Motor neuron (in vitro differentiated cells): ENCODE results near the gene GMCL2. TPM values are rescaled to one million over a fixed set of nuclear protein-coding genes. Genes with fewer than 3 reads are reported as not detected.
"Not testable (repeated sequence)": the region's sequence is repeated elsewhere in the genome, so short reads cannot be mapped to it uniquely, and the experiment has no call there.

Source experiments
- ATAC-seq, 8 experiments: fragments of 200-7000 bp; cut with Tn5 transposase; replicated peaks in 6 of 8; 2 replicates each; pipeline ENCODE4 v1.8.0; 2021; ENCODE audit warnings: mild to moderate bottlenecking in 8 of 8, moderate library complexity in 8 of 8
- H3K27ac ChIP-seq, 2 donors: fragments of 250-450 bp; sonication (Bioruptor Pico); 2 replicates each; pipeline ENCODE4 v1.9.0; 2021; ENCODE audit warnings: antibody characterized with exemption in 2 of 2, mild to moderate bottlenecking in 2 of 2, moderate library complexity in 1 of 2
- H3K4me1 ChIP-seq, 2 donors: fragments of 250-450 bp; sonication (Bioruptor Pico); replicated peaks in 1 of 2; 2 replicates each; pipeline ENCODE4 v1.6.1; 2021; ENCODE audit warnings: antibody characterized with exemption in 2 of 2, mild to moderate bottlenecking in 2 of 2, moderate library complexity in 1 of 2
- H3K4me3 ChIP-seq, 5 donors: fragments of 250-450 bp; sonication (Bioruptor Pico); 2 replicates each; pipeline ENCODE4 v1.9.0; 2021; ENCODE audit warnings: antibody characterized with exemption in 5 of 5, mild to moderate bottlenecking in 5 of 5, moderate library complexity in 4 of 5
- WGBS, 10 experiments: fragments of 450-650 bp; shearing (Covaris generic); methylation state at CpG; one replicate each; pipeline ENCODE4 v1.0.0; 2022; 5-methylcytosine and 5-hydroxymethylcytosine counted together
- in situ Hi-C, 9 experiments: fragments of 400-800 bp; cut with MboI; loops; one replicate each; pipeline ENCODE4 v1.15.0; 2021; ENCODE audit warnings: low sequenced_read_pairs in 9 of 9, low pct_unique_long_range_greater_than_20kb in 2 of 9; ENCODE audit not compliant: unreplicated experiment in 9 of 9
- total RNA-seq, 8 experiments: library from RNA; unstranded; fragments of 300-600 nt; gene quantifications; 2 replicates each; pipeline versions ENCODE4 v1.2.3 to v1.2.4, GENCODE V29; 2022

Gene GMCL2
- total RNA-seq, 8 experiments from 2014 or later = 0.08 to 0.24 (median 0.14) TPM; not detected in 5

DNA sequence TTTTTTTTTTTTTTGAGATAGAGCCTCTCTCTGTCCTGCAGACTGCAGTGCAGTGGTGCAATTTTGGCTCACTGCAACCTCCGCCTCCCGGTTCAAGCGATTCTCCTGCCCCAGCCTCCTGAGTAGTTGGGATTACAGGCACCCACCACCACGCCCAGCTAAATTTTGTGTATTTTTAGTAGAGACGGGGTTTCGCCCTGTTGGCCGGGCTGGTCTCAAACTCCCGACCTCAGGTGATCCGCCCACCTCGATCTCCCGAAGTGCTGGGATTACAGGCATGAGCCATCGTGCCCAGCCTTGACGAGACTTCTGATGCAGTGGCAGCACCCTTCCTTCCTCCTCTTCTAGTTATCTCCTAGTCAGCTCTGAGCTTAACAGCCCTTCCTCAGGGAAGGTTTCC, 41.9 kb upstream of the GMCL2 start:
- H3K4me3 ChIP-seq, in situ Hi-C loops, ATAC-seq, H3K27ac ChIP-seq: not testable (repeated sequence)
- 73 to 100% (median 98%) methylated on average over 2 to 13 of the region's 13 CpGs; no CpG with 5 or more reads in 5 of the 10 experiments for WGBS, 10 experiments
- peaks cover 21 to 24% of the 10 kb centered on the region in 2 donors for H3K4me1 ChIP-seq

DNA sequence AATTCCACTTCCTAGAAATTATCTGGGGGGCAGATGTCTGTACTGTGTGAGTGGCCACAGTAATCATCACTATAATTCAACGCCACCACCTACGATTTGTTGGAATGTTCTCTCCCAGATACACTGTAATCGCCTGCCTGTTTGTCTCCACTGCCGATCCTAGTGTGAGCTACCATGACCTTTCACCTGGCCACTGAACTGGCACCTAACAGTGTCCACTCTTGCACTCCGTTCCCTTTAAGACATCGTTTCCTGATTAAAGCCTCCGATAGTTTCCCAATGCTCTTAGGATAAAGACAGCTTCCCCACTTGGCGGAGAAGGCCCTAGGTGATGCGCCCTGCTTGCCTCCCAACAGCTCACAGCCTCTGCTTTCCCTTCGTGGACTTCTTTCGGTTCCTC, 41.4 kb upstream of the GMCL2 start:
- WGBS, 10 experiments = 90 to 100% (median 100%) methylated on average over 2 to 9 of the region's 11 CpGs; no CpG with 5 or more reads in 2 of the 10 experiments
- no peak for ATAC-seq
- Histone ChIP-seq H3K27ac (no peak overlapping the region), H3K4me1 (peaks cover 21 to 24% of the 10 kb centered on the region in 2 donors), H3K4me3 (no peak overlapping the region)
- in situ Hi-C loops = no loop called here

DNA sequence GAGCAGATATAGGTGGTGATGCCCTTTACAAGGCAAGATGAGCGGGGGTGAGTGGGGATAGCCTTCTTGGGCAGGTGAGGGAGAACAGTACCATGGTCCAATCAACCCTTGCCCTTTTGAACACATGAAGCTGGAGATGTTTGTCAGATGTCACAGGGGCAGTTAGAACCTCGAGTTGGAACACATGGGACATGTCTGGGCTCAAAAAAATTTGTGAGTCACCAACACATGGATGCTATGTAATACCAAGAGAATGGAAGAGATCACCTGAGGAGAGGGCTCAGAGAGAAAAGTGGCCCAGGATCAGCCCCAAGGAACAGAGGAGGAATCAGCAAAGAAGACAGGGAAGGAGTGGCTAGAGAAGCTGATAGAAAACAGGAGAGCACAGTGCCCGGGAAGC, 40.8 kb upstream of the GMCL2 start:
- in situ Hi-C loops = no loop called here
- Histone ChIP-seq H3K4me1 (peaks cover 16 to 18% of the 10 kb centered on the region in 2 donors), H3K27ac (no peak overlapping the region), H3K4me3 (no peak overlapping the region)
- no peak for ATAC-seq
- WGBS, 10 experiments = 0 to 100% (median 83%) methylated on average over 1 to 3 of the region's 3 CpGs; no CpG with 5 or more reads in 1 of the 10 experiments

DNA sequence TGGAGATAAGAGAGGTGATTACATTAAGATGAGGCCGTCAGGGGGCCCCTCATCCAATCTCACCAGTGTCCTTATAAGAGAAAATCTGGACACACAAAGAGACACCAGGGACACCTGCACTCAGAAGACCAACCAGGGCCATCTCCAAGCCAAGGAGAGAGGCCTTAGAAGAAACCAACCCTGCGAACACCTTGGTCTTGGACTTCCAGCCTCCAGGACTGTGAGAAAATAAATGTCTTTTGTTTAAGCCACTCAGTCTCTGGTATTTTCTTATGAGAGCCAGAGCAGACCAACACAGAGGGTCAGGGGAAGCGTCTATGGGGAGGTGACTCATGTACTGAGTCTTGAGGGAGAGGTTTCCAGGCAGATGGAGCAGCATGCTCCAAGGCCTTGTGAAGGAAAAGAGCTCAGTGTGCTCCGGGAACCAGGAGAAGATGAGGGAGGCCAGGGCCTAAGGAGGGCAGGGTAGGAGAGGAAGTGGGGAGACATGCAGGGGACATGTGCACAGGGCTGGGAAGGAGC, 40.0 kb upstream of the GMCL2 start:
- ATAC-seq = no peak
- Histone ChIP-seq H3K4me1 (peaks cover 13 to 16% of the 10 kb centered on the region in 2 donors), H3K27ac (no peak overlapping the region), H3K4me3 (no peak overlapping the region)
- in situ Hi-C loops = no loop called here
- 80 to 100% (median 87%) methylated on average over 1 to 3 of the region's 4 CpGs; no CpG with 5 or more reads in 3 of the 10 experiments for WGBS, 10 experiments

DNA sequence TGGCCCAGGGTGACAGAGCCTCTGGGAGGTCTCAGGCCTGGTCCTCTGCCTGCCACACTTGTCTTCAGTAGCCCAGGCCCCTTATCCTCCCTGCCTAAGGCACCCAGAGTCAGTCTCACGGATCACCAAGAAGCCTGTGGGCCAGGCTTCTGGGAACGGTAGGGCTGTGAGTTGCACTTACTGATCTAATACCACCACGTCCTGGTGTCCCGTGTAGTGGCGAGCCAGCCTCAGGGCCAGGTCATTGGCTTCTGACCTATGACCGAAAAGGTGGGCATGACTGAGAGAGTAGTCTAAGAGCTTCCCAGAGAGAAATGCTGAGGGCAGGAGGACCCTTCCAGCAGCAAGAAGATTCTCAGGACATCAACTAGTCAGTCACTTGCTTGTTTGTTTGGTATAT, 38.0 kb upstream of the GMCL2 start:
- no peak overlapping the region for H3K27ac ChIP-seq
- no peak overlapping the region for H3K4me3 ChIP-seq
- no peak for ATAC-seq
- H3K4me1 ChIP-seq = peaks cover 0 to 2% of the 10 kb centered on the region in 2 donors
- in situ Hi-C loops = no loop called here
- 93 to 100% (median 100%) methylated on average over 1 to 6 of the region's 6 CpGs; no CpG with 5 or more reads in 5 of the 10 experiments for WGBS, 10 experiments

DNA sequence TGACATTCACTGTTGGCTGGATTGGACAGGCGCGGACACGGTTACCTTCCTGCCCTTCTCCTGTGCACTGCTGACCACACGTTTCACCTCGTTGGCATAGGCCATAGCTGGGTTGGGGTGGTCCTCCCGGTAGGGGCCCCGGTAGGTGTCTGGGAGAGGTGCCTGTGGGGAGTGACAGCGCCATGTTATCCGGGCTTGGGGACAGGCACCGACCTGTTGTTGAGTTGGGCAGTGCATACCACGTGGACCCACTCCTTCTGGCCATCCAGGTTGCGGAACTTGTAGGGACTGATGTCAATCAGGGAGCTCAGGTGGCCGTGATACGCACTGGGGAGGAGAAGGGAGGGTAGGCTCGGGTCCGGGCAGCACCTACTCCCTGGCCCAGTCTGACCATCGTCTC, 37.2 kb upstream of the GMCL2 start:
- 100% methylated on average over 1 of the region's 17 CpGs; no CpG with 5 or more reads in 9 of the 10 experiments for WGBS, 10 experiments
- no peak overlapping the region for H3K27ac ChIP-seq

DNA sequence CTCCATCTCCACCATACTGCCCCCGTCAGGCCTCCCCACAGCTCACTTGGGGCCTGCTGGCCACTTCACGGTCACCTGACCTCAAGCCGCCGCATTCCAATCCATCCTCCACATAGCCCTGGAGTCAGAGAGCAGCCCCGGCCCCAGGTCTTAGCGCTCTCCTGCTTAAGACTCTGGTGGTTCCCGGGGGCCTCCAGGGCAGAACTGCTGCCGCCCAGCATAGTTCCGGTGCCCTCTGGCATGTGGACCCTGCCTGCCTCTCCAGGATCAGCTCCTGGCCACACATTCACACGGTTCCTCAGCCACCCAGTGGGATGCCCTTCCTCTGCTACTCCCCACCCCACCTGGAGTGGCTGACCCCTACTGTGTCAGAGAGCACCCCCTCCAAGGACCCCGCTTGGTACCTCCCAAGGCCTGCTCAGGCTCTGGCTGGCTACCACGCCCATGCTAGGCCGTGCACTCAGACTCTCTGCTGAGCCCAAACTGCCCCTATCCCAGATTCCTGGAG, 36.7 kb upstream of the GMCL2 start:
- peak in 7 of 8 experiments; percentile 6 to 93 (median 32) for ATAC-seq
- in situ Hi-C loops = no loop called here
- WGBS, 10 experiments = 63 to 80% methylated on average over 1 to 5 of the region's 13 CpGs; no CpG with 5 or more reads in 8 of the 10 experiments
- H3K27ac ChIP-seq = no peak overlapping the region
- H3K4me3 ChIP-seq = peak overlapping the region in 1 of 5 donors; percentile 18
- H3K4me1 ChIP-seq = peaks cover 0 to 2% of the 10 kb centered on the region in 2 donors

More for the DNA sequence above, 37.2 kb upstream of the GMCL2 start:
- ATAC-seq = peak in 2 of 8 experiments; percentile 21
- Histone ChIP-seq H3K4me3 (no peak overlapping the region), H3K4me1 (peaks cover 0 to 2% of the 10 kb centered on the region in 2 donors)
- in situ Hi-C loops = no loop called here

DNA sequence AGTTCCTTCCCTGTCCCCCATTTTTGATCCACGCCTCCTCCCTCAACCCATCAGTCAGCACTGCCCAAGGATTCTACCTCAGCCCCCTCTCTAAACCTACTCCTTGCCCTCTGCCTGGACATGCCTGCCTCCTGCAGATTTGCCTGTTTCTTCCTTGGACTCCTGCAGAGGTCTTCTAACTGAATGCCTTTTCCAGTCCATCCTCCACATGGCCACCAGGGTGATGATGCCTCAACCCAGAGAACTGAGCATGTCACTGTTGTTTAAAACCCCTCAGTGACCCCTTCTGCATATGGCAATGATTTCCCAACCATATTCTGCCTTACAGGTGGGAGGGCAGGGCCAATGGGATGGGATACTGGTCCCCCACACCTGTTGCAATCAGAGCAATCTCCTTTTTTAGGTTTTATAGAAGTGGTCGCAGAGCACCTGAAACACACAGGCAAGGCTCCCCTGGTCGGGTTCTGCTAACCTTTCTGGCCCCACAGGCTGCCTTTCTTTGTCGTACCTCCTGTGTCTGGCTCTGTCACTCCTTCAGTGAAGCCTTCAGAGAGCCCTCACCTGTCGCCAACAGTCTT, 36.1 kb upstream of the GMCL2 start:
- in situ Hi-C loops = no loop called here
- Histone ChIP-seq H3K27ac (no peak overlapping the region), H3K4me3 (peak overlapping the region in 1 of 5 donors; percentile 18), H3K4me1 (peaks cover 0 to 2% of the 10 kb centered on the region in 2 donors)
- WGBS, 10 experiments = 75 to 100% (median 97%) methylated on average over 1 to 4 of the region's 5 CpGs; no CpG with 5 or more reads in 3 of the 10 experiments
- ATAC-seq = no peak

DNA sequence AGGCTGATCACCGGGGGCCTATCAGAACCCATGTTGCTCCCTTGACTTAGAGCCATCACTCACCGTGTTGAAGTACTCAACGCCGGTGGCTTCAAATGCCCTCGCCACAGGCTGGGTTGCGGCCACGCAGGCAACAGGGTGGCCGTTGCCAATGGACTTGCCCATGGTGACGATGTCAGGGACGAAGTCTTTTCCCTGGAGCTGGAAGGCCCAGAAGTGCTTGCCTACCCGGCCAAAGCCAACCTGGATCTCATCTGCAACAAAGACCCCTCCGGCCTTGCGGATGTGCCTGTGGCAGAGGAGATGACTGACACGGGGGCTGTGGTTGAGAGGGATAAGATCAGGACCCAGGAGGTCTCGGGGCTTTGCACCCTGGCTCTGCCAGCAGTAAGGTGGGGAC, 35.1 kb upstream of the GMCL2 start:
- in situ Hi-C loops = no loop called here
- no peak overlapping the region for H3K4me3 ChIP-seq
- H3K27ac ChIP-seq = no peak overlapping the region
- ATAC-seq = peak in 1 of 8 experiments; percentile 8
- 60 to 100% (median 96%) methylated on average over 1 to 7 of the region's 15 CpGs; no CpG with 5 or more reads in 5 of the 10 experiments for WGBS, 10 experiments
- peaks cover 0 to 2% of the 10 kb centered on the region in 2 donors for H3K4me1 ChIP-seq

DNA sequence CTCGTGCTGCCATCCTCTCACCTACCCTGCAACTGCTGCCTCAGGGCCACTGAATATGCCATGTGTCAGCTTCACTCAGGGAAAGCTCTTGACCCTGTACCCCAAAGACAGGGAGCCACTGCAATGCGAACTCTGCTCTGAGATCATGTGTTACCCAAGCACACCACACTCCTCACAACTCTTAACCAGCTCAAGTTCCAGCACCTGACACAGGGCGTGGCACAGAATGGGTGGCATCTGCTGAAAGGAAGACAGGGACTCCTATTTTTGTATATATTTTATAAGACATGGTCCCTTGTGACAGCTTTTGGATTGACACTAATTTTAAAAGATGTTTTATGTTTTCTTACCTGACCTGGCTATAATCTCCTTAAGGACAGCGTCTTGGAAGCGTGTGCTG, 34.7 kb upstream of the GMCL2 start:
- Histone ChIP-seq H3K4me1 (peaks cover 0 to 2% of the 10 kb centered on the region in 2 donors), H3K4me3 (no peak overlapping the region), H3K27ac (no peak overlapping the region)
- in situ Hi-C loops = no loop called here
- peak in 2 of 8 experiments; percentile 2 to 5 for ATAC-seq
- WGBS, 10 experiments = 90 to 100% (median 100%) methylated on average over 1 to 3 of the region's 5 CpGs; no CpG with 5 or more reads in 5 of the 10 experiments

DNA sequence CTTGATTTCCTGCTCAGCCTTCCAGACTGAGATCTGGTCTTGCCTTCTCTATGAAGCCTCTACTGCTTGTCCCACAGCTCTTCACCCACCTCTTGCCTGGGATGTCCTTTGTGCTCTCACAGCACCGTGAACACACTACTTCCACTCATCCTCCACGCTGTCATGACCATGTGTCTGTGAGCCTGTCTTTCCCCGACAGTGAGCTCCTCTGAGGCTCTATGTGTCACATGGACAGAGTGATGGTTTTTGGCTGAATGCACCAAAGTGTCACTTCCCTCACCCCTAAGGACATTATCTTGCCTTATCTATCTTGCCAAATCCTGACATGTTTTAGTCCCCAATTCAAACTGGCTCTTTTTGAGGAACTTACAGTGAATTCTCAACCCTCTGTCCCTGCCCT, 34.1 kb upstream of the GMCL2 start:
- WGBS, 10 experiments = 42 to 83% methylated on average over 2 to 3 of the region's 3 CpGs; no CpG with 5 or more reads in 8 of the 10 experiments
- H3K27ac ChIP-seq = no peak overlapping the region
- H3K4me3 ChIP-seq = no peak overlapping the region
- peaks cover 0 to 2% of the 10 kb centered on the region in 2 donors for H3K4me1 ChIP-seq
- peak in 1 of 8 experiments; percentile 2 for ATAC-seq
- in situ Hi-C loops = no loop called here

DNA sequence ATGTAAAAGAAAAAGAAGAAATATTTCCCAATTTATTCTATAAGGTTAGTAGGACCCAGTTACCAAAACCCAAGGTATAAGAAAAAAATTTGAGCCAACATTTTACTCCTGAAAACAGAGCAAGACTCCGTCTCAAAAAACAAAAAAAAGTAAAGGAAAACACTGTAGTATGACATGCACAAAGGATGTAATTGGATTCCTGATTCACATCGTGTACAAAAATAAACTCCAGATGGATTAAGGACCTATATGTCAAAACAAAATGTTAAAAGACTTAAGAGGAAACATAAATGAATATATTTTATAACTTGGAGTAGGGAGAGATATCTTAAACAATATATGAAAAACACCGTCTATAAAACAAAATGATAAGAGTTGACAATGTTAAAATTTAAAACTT, 31.7 kb upstream of the GMCL2 start:
- 54 to 97% (median 93%) methylated on average over 3 of the region's 3 CpGs; no CpG with 5 or more reads in 1 of the 10 experiments for WGBS, 10 experiments
- no peak overlapping the region for H3K4me3 ChIP-seq
- H3K27ac ChIP-seq = no peak overlapping the region
- no peak for ATAC-seq
- H3K4me1 ChIP-seq = no peaks in the 10 kb centered on the region
- in situ Hi-C loops = no loop called here

DNA sequence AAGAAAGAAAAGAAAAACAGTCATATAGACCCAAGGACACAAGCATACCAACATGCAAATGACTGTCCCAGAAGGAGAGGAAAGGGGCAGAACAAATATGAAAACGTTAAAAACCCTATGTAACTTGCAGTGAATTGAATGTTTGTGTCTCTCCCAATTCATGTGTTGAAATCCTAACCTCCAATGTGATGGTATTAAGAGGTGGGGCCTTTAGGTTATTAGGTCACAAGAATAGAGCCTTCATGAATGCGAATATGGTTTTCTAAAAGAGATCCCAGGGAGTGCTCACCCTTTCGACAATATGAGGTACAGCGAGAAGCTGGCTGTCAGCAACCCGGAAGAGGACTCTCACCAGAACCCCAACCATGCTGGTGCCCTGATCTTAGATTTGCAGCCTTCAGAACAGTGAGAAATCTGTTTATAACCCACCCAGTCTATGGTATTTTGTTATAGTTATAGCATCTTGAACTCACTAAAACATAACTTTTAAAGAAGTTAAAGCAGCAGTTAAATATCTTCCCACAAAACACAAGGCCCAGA, 31.1 kb upstream of the GMCL2 start:
- 68 to 100% (median 84%) methylated on average over 1 to 5 of the region's 5 CpGs; no CpG with 5 or more reads in 2 of the 10 experiments for WGBS, 10 experiments
- ATAC-seq = peak in 3 of 8 experiments; percentile 8 to 39 (median 24)
- Histone ChIP-seq H3K4me1 (no peaks in the 10 kb centered on the region), H3K4me3 (no peak overlapping the region), H3K27ac (no peak overlapping the region)
- in situ Hi-C loops = no loop called here
